ENCODE results near the gene OXLD1. TPM values are rescaled to one million over a fixed set of nuclear protein-coding genes. Genes with fewer than 3 reads are reported as not detected.
"Not testable (repeated sequence)": the region's sequence is repeated elsewhere in the genome, so short reads cannot be mapped to it uniquely, and the experiment has no call there.

Gene OXLD1
- total RNA-seq, 1 donor from 2014 or later = 8.5 TPM

DNA sequence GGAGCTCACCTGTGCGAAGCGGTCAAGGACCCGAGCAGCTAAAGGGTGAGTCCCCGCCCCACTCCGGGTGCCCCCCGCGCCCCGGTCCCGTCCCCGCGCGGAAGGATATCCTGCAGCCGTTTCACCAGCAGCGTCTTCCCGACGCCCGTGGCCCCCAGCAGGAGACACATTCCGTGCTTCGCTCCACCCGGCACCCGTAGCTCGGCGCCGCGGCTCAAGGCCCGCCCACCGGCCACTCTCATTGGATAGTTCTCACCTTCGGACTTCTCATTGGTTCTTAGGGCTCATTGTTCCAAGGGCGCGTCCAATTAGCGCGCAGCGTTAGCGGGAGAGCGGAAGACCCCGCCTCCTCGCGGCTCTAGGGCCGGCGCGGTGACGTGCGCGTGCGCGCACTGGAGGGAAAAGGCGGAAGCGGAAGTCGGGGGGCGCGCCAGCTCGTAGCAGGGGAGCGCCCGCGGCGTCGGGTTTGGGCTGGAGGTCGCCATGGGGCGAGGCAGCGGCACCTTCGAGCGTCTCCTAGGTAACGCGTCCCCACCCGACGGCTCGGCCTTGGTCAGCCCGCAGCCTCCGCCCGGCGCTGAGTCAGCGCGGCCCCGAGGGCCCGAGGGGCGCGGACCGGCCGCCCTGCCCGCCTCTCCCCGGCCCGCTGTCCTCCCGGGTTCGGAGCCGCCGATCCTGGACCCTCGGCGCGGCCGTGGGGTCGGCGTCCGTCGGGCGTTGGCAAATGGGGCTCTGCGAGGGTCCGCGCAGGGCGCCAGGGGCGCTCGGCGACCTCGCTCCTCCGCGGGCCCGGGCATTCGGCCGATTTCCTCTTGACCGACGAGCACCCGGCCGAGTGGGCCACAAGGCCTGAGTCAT lies 17.4 kb upstream of the OXLD1 start, which contains the start of the genes ARL16 and HGS:
TSS of gene ARL16 (minus strand) at position 214 of the 858 bp plus-strand sequence. CDS start at position 170, 44 bp downstream.
TSS of gene HGS (plus strand) at position 428 of the 858 bp plus-strand sequence. CDS start at position 484, 56 bp downstream.
- peak; percentile 99 for DNase-seq

- no peak for DNase-seq
These were observed 16.8 kb upstream of the OXLD1 start for GRCh38 chr17:81683208-81683583.

DNA sequence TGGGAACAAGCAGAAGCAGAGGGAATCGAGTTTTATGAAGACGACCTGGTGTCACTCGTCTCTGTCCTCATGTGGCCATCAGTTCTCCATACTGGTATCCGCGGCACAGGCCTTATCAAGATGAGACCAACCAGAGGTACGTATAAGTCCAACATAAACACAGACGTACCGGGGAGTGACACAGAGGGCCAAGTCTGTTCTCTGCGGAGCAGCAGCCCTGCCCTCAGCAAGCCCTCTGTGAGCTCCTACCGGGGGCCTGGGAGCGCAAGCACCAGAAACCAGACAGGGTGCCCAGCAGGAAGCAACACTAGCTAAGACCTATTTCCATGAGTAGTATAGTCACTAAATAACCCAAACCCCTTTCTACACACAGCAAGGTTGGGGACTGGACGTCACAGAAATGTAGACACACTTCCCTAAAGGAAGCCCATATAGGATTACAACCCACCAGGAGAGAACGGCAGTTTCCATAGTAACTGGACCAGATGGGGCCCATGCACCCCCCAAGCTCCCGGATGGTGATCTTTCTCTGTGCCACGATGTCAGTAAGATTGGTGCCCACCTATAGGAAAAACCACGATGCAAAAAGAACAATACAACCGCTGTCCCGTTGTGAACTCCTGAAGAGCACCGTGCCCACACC lies 16.3 kb upstream of the OXLD1 start:
- no peak for DNase-seq

DNA sequence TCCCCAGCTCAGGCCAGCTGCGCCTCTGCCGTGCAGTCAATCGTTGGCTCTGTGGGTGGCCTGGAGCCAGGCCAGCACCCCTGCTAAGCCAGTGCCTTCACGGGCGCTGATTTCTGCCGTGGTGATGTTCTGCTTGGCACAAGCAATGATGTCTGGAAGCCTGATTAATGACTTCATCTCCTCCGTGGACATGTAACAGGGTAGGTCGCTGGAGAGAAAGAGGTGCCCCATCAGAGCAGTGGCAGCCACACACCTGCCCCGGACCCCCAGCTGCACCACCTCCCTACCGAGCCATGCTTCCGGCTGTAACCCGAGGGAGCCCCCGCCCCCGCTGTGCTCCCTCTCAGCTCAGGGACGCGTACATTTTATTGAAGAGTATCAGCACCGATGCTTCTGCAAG lies 15.3 kb upstream of the OXLD1 start:
- no peak for DNase-seq

GRCh38 chr17:81680150-81680549 lies 13.7 kb upstream of the OXLD1 start:
- no peak for DNase-seq

DNA sequence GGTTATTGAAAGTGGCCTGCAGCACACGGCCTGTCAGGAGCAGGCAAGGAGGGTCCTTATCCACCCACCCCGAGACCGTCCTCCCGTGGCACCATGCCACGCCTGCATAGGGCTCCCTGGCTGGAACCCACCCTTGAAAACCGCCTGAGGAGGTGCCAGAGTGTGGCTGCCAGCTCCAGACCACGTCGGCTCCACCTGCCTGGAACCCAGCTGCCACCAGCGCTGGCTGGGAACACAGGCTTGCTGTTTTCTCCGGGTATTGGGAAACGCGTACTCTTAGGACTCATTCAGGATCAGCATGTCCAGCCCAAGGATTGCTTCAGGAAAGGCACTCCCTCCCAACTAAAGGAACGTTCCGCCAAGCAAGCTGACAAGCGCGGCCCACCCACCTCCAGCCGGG lies 10.5 kb upstream of the OXLD1 start:
- DNase-seq = no peak

GRCh38 chr17:81675515-81676221 lies 9.3 kb upstream of the OXLD1 start:
- not testable (repeated sequence) for DNase-seq

GRCh38 chr17:81673561-81674258 lies 7.3 kb upstream of the OXLD1 start:
- DNase-seq = no peak

GRCh38 chr17:81672954-81673353 lies 6.5 kb upstream of the OXLD1 start:
- DNase-seq = no peak

DNA sequence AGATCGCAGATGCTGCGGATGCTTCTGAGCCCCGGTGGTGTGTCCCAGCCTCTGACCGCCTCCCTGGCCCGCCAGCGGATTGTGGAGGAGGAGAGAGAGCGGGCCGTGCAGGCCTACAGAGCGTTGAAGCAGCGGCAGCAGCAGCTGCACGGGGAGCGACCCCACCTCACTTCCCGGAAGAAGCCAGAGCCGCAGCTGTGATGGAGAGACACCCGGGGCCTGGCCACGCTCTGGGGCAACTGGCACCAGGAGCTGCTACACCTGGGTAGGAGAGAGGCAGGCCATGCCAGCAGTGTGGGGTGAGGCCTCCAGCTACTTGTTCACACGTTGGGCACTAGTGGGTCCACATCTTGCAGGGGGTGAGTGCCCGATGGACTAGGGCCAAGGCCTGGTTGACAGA lies 6.1 kb upstream of the OXLD1 start:
- no peak for DNase-seq

DNA sequence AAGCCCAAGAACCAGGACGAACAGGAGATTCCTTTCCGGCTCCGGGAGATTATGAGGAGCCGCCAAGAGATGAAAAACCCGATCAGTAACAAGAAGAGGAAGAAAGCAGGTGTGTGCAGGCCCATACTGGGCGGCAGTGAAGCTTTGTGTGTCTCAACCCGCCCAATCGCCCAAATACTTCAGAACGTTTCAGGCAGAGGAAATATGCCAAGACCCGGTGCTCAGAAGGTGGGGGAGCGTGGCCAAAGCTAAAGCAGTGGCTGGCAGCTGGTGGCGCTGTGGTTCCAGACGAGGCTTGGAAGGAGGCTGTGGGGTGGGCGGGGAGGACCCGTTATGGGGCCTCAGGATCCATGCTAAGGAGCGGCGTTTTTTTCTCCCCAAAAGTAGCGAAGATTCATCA lies 1.3 kb upstream of the OXLD1 start:
- DNase-seq = no peak

DNA sequence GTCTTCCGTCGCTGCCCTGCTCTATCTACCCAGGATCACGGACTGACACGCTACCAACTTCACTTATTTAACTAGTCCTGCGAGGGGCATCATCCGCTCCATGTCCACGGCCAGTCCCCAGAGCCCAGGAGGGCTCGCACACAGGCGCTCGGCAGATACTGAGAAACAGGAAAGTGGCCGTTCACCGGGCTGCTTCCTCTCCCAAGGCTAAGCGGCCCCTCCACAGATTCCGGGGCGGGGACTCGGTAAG lies 388 bp downstream of the OXLD1 start:
- no peak for DNase-seq

- no peak for DNase-seq
These were observed 957 bp downstream of the OXLD1 start for GRCh38 chr17:81665205-81666091.

GRCh38 chr17:81664051-81664470 lies 2.3 kb downstream of the OXLD1 start:
- DNase-seq = no peak

DNA sequence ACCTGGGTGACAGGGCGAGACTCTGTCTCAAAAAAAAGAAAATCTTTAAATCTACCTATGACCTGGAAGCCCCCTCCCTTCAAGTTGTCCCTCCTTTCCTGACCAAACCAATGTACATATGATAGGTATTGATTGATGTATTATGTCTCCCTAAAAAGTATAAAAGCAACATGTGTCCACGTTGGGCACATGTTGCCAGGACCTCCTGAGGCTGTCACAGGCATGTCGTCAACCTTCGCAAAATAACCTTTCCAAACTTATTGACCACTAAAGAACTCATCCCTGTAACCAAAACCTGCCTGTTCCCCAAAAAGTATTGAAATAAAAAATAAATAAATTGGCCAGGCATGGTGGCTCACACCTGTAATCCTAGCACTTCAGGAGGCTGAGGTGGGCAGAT lies 4.4 kb downstream of the OXLD1 start:
- no peak for DNase-seq

- no peak for DNase-seq
These were observed 6.0 kb downstream of the OXLD1 start for GRCh38 chr17:81660441-81660840.

GRCh38 chr17:81659038-81659437 lies 7.4 kb downstream of the OXLD1 start:
- no peak for DNase-seq

GRCh38 chr17:81656835-81657234 lies 9.6 kb downstream of the OXLD1 start:
- DNase-seq = no peak

DNA sequence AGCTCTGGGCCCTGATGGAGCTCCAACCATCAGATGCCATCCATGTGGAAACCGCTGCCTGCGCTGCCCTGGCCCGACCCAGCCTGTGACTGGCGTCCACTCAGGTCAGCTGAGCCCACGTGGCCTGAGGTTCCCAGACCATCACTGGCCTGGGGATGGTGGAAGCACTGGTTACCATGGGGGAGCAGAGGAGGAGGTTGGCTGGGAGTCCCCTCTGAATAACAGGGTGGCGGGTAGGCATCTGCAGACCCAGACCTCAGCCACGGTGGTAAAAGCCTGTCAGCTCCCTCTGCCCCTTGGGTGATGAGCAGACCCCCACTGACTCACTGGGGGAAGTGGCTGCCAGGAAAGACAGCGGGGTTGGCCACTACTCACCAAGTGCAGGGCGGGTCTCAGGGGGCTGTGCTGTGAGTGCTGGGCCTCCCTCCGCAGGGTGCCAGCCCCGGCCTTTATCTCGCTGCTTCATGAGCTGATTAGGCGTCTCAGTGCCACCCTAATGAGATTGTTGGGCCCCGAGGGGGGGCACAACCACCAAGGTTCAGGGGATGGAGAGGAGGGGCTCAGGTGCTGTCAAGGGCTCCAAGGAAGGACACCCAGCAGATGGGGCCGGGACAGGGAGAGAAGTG lies 10.2 kb downstream of the OXLD1 start, which contains the start of gene PDE6G:
TSS of gene PDE6G (minus strand) at position 425 of the 626 bp plus-strand sequence. CDS start 3,237 bp downstream, outside the sequence.
- no peak for DNase-seq

DNA sequence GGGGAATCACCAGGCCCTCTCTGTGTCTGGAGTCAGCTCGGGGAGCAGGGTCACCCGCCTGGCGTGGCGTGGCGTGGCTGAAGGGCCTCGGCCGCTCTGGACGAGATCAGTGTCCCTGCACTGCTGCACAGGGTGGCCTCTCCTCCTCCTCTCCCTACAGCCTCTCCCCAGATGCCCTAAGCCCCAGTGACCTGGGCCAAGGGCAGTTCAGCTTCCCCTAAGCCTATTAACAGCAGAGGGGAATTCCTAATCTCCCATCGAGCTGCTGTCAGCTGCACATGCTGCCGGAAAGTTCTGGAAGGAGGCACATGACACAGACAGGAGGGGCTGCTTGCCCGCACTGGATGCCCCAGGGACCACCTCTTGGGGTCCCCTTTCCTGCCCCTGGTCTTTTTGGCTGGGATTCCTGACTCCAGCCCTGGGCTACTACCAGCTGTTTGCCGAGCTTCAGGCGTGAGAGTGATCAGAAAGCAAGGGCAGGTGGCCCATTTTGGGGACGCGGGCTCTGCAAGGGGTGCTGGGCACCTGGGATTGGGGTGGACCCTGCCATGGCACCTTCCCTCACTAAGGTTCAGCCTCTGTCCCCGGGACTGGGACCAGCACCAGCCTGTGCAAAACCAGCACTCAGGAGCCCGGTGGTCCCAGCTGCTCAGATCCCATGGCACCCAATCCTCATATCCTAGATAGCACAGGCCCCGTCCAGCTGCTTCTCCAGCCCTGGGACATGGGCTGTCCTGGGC lies 10.9 kb downstream of the OXLD1 start:
- DNase-seq = no peak

Measured in skin of body (tissue), 2 donors.